HG03460 (cell line): ENCODE measurements around the gene EPM2AIP1.
A peak's percentile ranks its signal among the peaks of the same experiment; 100 is the strongest.
"Not testable (repeated sequence)": the region's sequence is repeated elsewhere in the genome, so short reads cannot be mapped to it uniquely, and the experiment has no call there.

Experiments
- ATAC-seq: cut with Tn5 transposase; IDR thresholded peaks from one replicate; pipeline ENCODE4 v1.9.1; 2021; ENCODE audit not compliant: unreplicated experiment

EPM2AIP1 gene

GRCh38 chr3:36993326-36994283 is 674 bp upstream of the EPM2AIP1 start, which contains the start of gene MLH1:
MLH1 (plus strand) TSS chr3:36993518; CDS start chr3:36993548, 30 bp downstream.
- ATAC-seq, result peak; percentile 89

GRCh38 chr3:36991923-36992805 is 767 bp downstream of the EPM2AIP1 start:
- no peak for ATAC-seq

- ATAC-seq, result no peak
Measured at GRCh38 chr3:36991147-36991546, 1.8 kb downstream of the EPM2AIP1 start.

GRCh38 chr3:36989568-36989967 is 3.4 kb downstream of the EPM2AIP1 start:
- no peak for ATAC-seq

- ATAC-seq, result no peak
Measured at GRCh38 chr3:36989005-36989404, 3.9 kb downstream of the EPM2AIP1 start.

GRCh38 chr3:36988356-36988755 is 4.6 kb downstream of the EPM2AIP1 start:
- ATAC-seq, result no peak

GRCh38 chr3:36981006-36981405 is 11.9 kb downstream of the EPM2AIP1 start:
- no peak for ATAC-seq

- no peak for ATAC-seq
Measured at GRCh38 chr3:36973139-36973538, 19.8 kb downstream of the EPM2AIP1 start.

- no peak for ATAC-seq
Measured at GRCh38 chr3:36972163-36972562, 20.8 kb downstream of the EPM2AIP1 start.

- peak; percentile 99 for ATAC-seq
Measured at GRCh38 chr3:36969540-36970432, 23.1 kb downstream of the EPM2AIP1 start.

GRCh38 chr3:36969085-36969484 is 23.8 kb downstream of the EPM2AIP1 start:
- no peak for ATAC-seq

- ATAC-seq, result no peak
Measured at GRCh38 chr3:36965440-36965839, 27.5 kb downstream of the EPM2AIP1 start.

GRCh38 chr3:36964817-36965216 is 28.1 kb downstream of the EPM2AIP1 start:
- ATAC-seq, result peak; percentile 58

GRCh38 chr3:36964331-36964730 is 28.6 kb downstream of the EPM2AIP1 start:
- no peak for ATAC-seq

GRCh38 chr3:36963008-36963407 is 29.9 kb downstream of the EPM2AIP1 start:
- ATAC-seq, result not testable (repeated sequence)

- ATAC-seq, result no peak
Measured at GRCh38 chr3:36960502-36960901, 32.4 kb downstream of the EPM2AIP1 start.

- no peak for ATAC-seq
Measured at GRCh38 chr3:36959821-36960220, 33.1 kb downstream of the EPM2AIP1 start.

- ATAC-seq, result no peak
Measured at GRCh38 chr3:36957862-36958686, 34.9 kb downstream of the EPM2AIP1 start.

GRCh38 chr3:36957063-36957462 is 35.9 kb downstream of the EPM2AIP1 start:
- ATAC-seq, result no peak

GRCh38 chr3:36956155-36956554 is 36.8 kb downstream of the EPM2AIP1 start:
- no peak for ATAC-seq
